Endothelial cell of umbilical vein (primary cell): ENCODE results near the gene KRTAP25-1. TPM values are rescaled to one million over a fixed set of nuclear protein-coding genes. Genes with fewer than 3 reads are reported as not detected.

Experiments used
- BruUV-seq: library from RNA; stranded (reverse); fragments of 400-500 nt; replicated peaks from 2 replicates; lab custom pipeline; 2021; lab: Mats Ljungman, UMichigan
- CTCF ChIA-PET: fragments of 300-600, 350-600 bp; sonication (Branson Sonifier 250); formaldehyde crosslinking; loops from one replicate; lab custom pipeline; 2021; ENCODE audit warnings: antibody characterized with exemption, inconsistent platforms; lab: Charles Lee
- POLR2A ChIA-PET: fragments of 300-600, 350-600 bp; sonication (Branson Sonifier 250); formaldehyde crosslinking; loops from one replicate; lab custom pipeline; 2021; ENCODE audit warnings: antibody characterized with exemption, inconsistent platforms; lab: Charles Lee
- DNase-seq: peaks from one replicate; pipeline ENCODE4 v3.0.0-alpha.2; 2011; ENCODE audit warnings: low read depth, low spot score
- FAIRE-seq: peaks from 2 replicates; lab custom pipeline; 2011; peaks lifted over from hg19 to GRCh38; lab: Jason Lieb, UNC
- H2AFZ ChIP-seq: 2 replicates; pipeline ENCODE4 v1.6.0; 2012; ENCODE audit warnings: low read depth, low read length, control low read depth, inconsistent platforms
- H3K27ac ChIP-seq: 2 replicates; pipeline ENCODE4 v1.5.1; 2011; ENCODE audit warnings: low read depth, mild to moderate bottlenecking, control low read depth, low read length, moderate library complexity; ENCODE audit not compliant: insufficient read depth
- H3K27me3 ChIP-seq, 2 experiments: 2 replicates each; pipeline versions ENCODE4 v1.6.0 to v1.6.1; 2011; ENCODE audit warnings: low read length in 2 of 2, mixed read lengths in 1 of 2; ENCODE audit not compliant: control insufficient read depth in 2 of 2, insufficient read depth in 2 of 2
- H3K36me3 ChIP-seq, 2 experiments: 2 replicates in 1 of 2; 3 replicates in 1 of 2; pipeline ENCODE4 v1.5.1; 2011; ENCODE audit warnings: low read length in 2 of 2, mild to moderate bottlenecking in 1 of 2, moderate library complexity in 1 of 2; ENCODE audit not compliant: control insufficient read depth in 2 of 2, insufficient read depth in 2 of 2; ENCODE audit errors: extremely low read depth in 1 of 2
- H3K4me1 ChIP-seq: 3 replicates; pipeline ENCODE4 v1.5.1; 2011; ENCODE audit warnings: mild to moderate bottlenecking, low read length; ENCODE audit not compliant: control insufficient read depth, insufficient read depth; ENCODE audit errors: extremely low read depth
- H3K4me2 ChIP-seq: 2 replicates; pipeline ENCODE4 v1.6.1; 2011; ENCODE audit warnings: low read length, control low read depth, mixed read lengths; ENCODE audit not compliant: insufficient read depth
- H3K4me3 ChIP-seq, 3 experiments: fragments of 200-600 bp in 1 of 3; sonication (generic), shearing (Covaris generic) in 1 of 3; replicated peaks in 1 of 3; 2 replicates each; pipeline ENCODE4 v1.5.1; 2011 to 2016; ENCODE audit warnings: control low read depth in 3 of 3, low read length in 3 of 3, mild to moderate bottlenecking in 2 of 3, inconsistent platforms in 1 of 3, low read depth in 1 of 3, moderate library complexity in 1 of 3; ENCODE audit not compliant: insufficient read depth in 1 of 3
- H3K79me2 ChIP-seq: 2 replicates; pipeline ENCODE4 v1.6.0; 2012; ENCODE audit warnings: low read length, inconsistent platforms; ENCODE audit not compliant: control insufficient read depth, insufficient read depth
- H3K9ac ChIP-seq: replicated peaks from 2 replicates; pipeline ENCODE3; 2011; ENCODE audit warnings: low read length, control low read depth; ENCODE audit not compliant: insufficient read depth; ENCODE audit errors: extremely low read depth
- H3K9me1 ChIP-seq: replicated peaks from 3 replicates; pipeline ENCODE4 v1.6.0; 2011; ENCODE audit warnings: mild to moderate bottlenecking, low read length; ENCODE audit not compliant: control insufficient read depth, insufficient read depth; ENCODE audit errors: extremely low read depth
- H3K9me3 ChIP-seq: replicated peaks from 2 replicates; pipeline ENCODE4 v1.5.1; 2012; ENCODE audit warnings: low read length, inconsistent platforms; ENCODE audit not compliant: control insufficient read depth, insufficient read depth
- H4K20me1 ChIP-seq: replicated peaks from 2 replicates; pipeline ENCODE3; 2011; ENCODE audit warnings: mild to moderate bottlenecking, low read length; ENCODE audit not compliant: control insufficient read depth, insufficient read depth; ENCODE audit errors: extremely low read depth
- CTCF ChIP-seq, 2 donors: IDR thresholded peaks; 1 replicate in 1 of 2; 2 replicates in 1 of 2; pipeline ENCODE4 v1.5.1; 2011; ENCODE audit warnings: low read length in 2 of 2, mild to moderate bottlenecking in 2 of 2, moderate library complexity in 2 of 2, control low read depth in 1 of 2, inconsistent platforms in 1 of 2, low read depth in 1 of 2; ENCODE audit not compliant: insufficient read depth in 1 of 2; ENCODE audit errors: extremely low read depth in 1 of 2
- EZH2 ChIP-seq: IDR thresholded peaks from 2 replicates; pipeline ENCODE4 v1.6.1; 2012; ENCODE audit warnings: borderline replicate concordance, low read depth, mild to moderate bottlenecking, moderate library complexity, low read length, inconsistent platforms; ENCODE audit not compliant: severe bottlenecking
- FOS ChIP-seq: IDR thresholded peaks from 2 replicates; pipeline ENCODE4 v1.6.1; 2011; ENCODE audit warnings: mild to moderate bottlenecking, low read length, moderate library complexity, borderline replicate concordance; ENCODE audit not compliant: insufficient read depth
- GATA2 ChIP-seq: IDR thresholded peaks from 2 replicates; pipeline ENCODE4 v1.7.0; 2011; ENCODE audit warnings: low read depth, mild to moderate bottlenecking, moderate library complexity, mixed read lengths, low read length; ENCODE audit not compliant: insufficient read length, insufficient read depth
- JUN ChIP-seq: IDR thresholded peaks from 2 replicates; pipeline ENCODE4 v1.6.1; 2011; ENCODE audit warnings: borderline replicate concordance, low read depth; ENCODE audit not compliant: insufficient read length, insufficient read depth
- MAX ChIP-seq: IDR thresholded peaks from 2 replicates; pipeline ENCODE4 v1.6.1; 2011; ENCODE audit not compliant: insufficient read depth, insufficient read length
- MYC ChIP-seq: IDR thresholded peaks from one replicate; pipeline ENCODE4 v1.6.1; 2011; ENCODE audit warnings: mild to moderate bottlenecking, low read depth, low read length
- POLR2A ChIP-seq: IDR thresholded peaks from 2 replicates; pipeline ENCODE4 v1.6.1; 2012; ENCODE audit warnings: low read depth, mild to moderate bottlenecking, control low read depth, low read length
- POLR2AphosphoS5 ChIP-seq: IDR thresholded peaks from 2 replicates; pipeline ENCODE4 v1.6.1; 2012; ENCODE audit warnings: low read depth, mild to moderate bottlenecking, control low read depth, low read length, moderate library complexity; ENCODE audit not compliant: insufficient read depth
- dilution Hi-C: fragments of 300-500 bp; cut with MboI; formaldehyde crosslinking; loops from one replicate; pipeline ENCODE4 v1.15.0; 2019; ENCODE audit warnings: low sequenced_read_pairs; ENCODE audit not compliant: extremely low pct_ligation_motif_present
- intact Hi-C: fragments of 100-400 bp; cut with micrococcal nuclease; formaldehyde crosslinking; loops from one replicate; pipeline ENCODE4 v1.10.0; 2022
- polyA plus RNA-seq, 4 experiments: library from polyadenylated mRNA; depleted of rRNA in 3 of 4; stranded (reverse) in 3 of 4; unstranded in 1 of 4; fragments of >200 nt; gene quantifications; 2 replicates each; pipeline versions ENCODE4 v1.2.1 to v1.2.3, GENCODE V29; 2011 to 2012; ENCODE audit warnings: missing spikeins in 1 of 4
- total RNA-seq: library from RNA; stranded (reverse); gene quantifications from 2 replicates; pipeline ENCODE4 v1.2.3, GENCODE V29; 2021

Gene KRTAP25-1
- total and polyA plus RNA-seq, 2 donors (not counting 3 experiments of a cell fraction or from before 2014, with no cell fraction given): not detected

- H4K20me1 ChIP-seq: no peaks in the 10 kb centered on the region
- CTCF ChIA-PET: no interaction called here
- no peaks in the 10 kb centered on the region for H3K36me3 ChIP-seq
- H3K4me2 ChIP-seq: no peak overlapping the region
- no peak overlapping the region for H3K9ac ChIP-seq
- H3K79me2 ChIP-seq: no peaks in the 10 kb centered on the region
- H3K27me3 ChIP-seq: no peaks in the 10 kb centered on the region
- no peaks in the 10 kb centered on the region for H3K9me3 ChIP-seq
- intact Hi-C loops (no loop called here), dilution Hi-C loops (no loop called here)
- no peaks in the 10 kb centered on the region for H3K4me1 ChIP-seq
- no TSS peak for BruUV-seq
- POLR2A ChIA-PET: no interaction called here
- no peak overlapping the region for H2AFZ ChIP-seq
- no peak overlapping the region for H3K27ac ChIP-seq
- no peak for TF ChIP-seq MAX
- no peak for TF ChIP-seq MYC
- TF ChIP-seq POLR2AphosphoS5: no peak
- TF ChIP-seq EZH2: no peak
- TF ChIP-seq GATA2: no peak
- TF ChIP-seq FOS: no peak
- no peak for TF ChIP-seq POLR2A
- TF ChIP-seq JUN: no peak
- TF ChIP-seq CTCF (IDR thresholded peaks at IDR 0.05; ENCODE audit: extremely low read depth in 1 of 2, insufficient read depth in 1 of 2, low read depth in 1 of 2, low read length in 2 of 2): no peak
- no peak for FAIRE-seq
- H3K4me3 ChIP-seq: no peak overlapping the region
- H3K9me1 ChIP-seq: no peaks in the 10 kb centered on the region
- DNase-seq: no peak
Measured at GRCh38 chr21:30257773-30258172, 31.5 kb downstream of the KRTAP25-1 start.
